GM18873 (cell line): Measurements from ENCODE around the gene CCR2.

Source experiments
- ATAC-seq: cut with Tn5 transposase; IDR thresholded peaks from one replicate; pipeline ENCODE4 v1.9.1; 2021; ENCODE audit warnings: mild to moderate bottlenecking, moderate library complexity, moderate number of reproducible peaks; ENCODE audit not compliant: unreplicated experiment, low FRiP score

Gene CCR2

DNA sequence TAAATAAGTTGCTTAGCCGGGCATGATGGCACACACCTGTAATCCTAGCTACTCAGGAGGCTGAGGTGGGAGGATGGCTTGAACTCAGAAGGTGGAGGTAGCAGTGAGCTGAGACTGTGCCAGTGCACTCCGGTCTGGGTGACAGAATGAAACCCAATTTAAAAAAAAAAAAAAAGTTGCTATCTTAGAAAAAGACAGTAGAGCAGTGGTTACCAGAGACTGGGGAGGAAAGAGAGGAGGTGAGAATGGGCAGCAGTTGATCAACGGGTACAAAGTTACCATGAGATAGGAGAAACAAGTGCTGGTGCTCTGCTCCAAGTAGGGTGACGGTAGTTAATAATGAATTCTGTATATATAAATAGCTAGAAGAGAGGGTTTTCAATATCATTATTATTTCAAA is 821 bp upstream of the CCR2 start:
- no peak for ATAC-seq

DNA sequence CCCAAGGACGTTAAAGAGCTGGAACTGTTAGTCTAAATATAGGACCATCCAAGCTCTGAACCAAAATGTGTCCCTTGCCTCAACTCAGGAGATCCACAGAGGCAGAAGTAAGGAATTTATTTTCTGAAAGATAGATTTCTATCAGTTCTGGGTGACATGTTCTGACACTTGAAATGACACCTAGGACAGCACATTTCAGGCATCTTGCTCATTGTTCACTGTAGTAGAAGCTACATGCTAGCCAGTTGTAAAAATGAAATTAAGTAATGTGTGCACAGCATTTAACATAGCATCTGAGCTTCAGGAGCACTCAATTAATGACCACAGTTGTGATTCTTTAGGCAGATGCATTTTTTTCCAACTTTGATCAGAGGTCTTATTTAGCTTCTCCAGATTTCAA is 567 bp downstream of the CCR2 start:
- no peak for ATAC-seq

GRCh38 chr3:46354984-46355383 is 1.1 kb downstream of the CCR2 start:
- no peak for ATAC-seq

- no peak for ATAC-seq
Measured at GRCh38 chr3:46356276-46356675, 2.4 kb downstream of the CCR2 start.

DNA sequence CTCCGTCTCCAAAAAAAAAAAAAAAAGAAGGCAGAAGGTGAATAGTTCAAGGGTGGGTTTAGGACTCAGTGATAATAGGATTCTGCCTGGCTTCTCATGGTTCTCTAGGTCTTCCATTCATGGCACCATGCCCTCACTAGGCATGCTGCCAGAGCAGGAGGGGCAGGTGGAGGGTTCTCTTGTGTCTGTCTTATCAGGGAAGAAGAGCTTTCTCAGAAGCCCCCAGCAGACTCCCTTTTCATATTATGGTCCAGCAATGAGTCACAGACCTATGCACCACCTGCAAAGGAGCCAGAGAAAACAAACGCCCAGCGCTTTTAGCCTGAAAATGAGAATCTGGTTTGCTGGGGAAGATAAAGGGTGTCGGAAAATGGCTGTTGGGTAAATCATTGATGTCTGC is 3.0 kb downstream of the CCR2 start:
- ATAC-seq: no peak

DNA sequence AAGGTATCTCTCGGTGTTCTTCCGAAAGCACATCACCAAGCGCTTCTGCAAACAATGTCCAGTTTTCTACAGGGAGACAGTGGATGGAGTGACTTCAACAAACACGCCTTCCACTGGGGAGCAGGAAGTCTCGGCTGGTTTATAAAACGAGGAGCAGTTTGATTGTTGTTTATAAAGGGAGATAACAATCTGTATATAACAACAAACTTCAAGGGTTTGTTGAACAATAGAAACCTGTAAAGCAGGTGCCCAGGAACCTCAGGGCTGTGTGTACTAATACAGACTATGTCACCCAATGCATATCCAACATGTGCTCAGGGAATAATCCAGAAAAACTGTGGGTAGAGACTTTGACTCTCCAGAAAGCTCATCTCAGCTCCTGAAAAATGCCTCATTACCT is 4.6 kb downstream of the CCR2 start:
- ATAC-seq: no peak

- ATAC-seq: no peak
Measured at GRCh38 chr3:46359733-46360493, 6.0 kb downstream of the CCR2 start.

DNA sequence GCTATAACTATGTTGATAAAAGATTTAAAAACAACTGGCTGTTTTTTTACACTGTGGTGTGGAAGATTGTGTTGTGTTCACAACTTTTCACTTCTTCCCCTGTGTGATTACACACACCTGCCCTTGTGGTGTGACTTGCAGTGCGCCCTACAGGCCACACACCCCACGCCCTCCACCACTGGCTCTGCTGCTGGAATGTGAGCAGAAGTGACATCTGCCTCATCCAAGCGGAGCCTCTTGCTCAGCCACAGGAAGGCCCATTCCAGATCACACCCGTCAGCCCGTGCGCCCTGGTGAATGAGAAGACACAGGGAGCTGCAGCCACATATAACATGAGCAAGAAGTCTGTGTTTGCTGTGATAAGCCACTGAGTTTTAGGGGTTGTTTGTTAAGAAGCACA is 7.0 kb downstream of the CCR2 start:
- ATAC-seq: no peak

GRCh38 chr3:46361408-46362283 is 7.7 kb downstream of the CCR2 start:
- no peak for ATAC-seq

DNA sequence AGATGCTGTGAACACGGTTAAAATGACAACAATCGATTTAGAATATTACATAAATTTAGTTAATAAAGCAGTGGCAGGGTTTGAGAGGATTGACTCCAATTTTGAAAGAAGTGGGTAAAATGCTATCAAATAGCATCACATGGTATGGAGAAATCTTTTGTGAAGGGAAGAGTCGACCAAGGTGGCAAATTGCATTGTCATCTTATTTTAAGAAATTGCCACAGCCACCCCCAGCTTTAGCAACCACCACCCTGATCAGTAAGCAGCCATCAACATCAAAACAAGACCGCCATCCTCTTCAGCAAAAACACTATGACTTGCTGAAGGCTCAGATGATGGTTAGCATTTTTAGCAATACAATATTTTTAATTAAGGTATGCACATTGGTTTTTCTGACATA is 11.1 kb downstream of the CCR2 start:
- no peak for ATAC-seq

DNA sequence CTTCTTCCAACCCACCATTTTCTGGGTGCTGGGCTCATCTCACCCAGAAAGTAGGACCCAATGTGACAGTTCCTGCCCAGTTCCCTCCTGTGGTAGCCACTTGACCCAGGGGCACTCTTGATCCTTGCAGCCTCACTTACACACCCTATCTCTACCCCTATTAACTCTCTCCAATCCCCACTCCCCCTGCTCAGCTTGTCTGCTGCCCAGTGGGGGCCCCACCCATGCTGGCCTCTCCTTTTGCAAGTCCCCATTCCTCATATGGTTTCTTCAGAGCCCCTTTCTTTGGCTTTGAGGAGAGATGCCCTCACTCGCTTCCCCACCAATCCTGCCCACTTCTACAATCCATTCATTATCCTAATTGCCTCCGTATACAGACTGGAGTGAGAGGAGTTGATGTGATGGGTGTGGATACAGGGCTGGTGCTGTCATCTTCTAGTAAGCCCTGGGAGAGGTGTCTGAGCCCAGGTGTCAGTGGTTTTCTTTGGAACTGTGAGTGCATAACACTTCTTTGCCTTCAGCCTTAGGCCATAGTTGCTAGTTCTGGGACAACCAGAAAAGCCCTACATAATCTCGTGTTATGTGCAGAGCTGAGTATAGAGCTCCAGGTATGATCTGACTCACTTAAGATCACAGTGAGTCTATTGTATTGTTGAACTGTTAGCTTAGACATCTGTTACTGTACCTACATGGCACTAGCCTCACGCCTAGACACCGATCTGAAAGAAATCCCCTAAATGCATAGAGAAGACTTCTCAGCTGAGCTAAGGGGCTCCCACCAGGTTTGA is 12.0 kb downstream of the CCR2 start:
- ATAC-seq: no peak

DNA sequence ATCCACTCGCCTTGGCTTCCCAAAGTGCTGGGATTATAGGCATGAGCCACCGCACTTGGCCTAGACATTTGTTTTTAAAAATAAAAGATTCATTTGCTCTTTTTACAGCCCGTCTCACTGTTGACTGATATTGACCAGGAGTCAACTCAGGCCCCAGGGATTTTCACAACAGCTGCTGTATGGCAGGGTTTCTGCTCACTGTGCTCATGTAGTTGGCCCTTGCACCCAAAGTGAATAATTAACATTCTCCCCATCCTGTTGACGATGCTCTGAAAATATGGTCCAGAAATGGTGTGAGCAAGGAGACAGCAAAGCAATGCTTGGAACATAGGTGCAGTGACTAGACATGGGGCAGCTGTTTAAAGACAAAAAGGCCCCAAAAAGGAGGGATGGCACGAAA is 13.9 kb downstream of the CCR2 start:
- no peak for ATAC-seq

- no peak for ATAC-seq
Measured at GRCh38 chr3:46368569-46368968, 14.7 kb downstream of the CCR2 start.

DNA sequence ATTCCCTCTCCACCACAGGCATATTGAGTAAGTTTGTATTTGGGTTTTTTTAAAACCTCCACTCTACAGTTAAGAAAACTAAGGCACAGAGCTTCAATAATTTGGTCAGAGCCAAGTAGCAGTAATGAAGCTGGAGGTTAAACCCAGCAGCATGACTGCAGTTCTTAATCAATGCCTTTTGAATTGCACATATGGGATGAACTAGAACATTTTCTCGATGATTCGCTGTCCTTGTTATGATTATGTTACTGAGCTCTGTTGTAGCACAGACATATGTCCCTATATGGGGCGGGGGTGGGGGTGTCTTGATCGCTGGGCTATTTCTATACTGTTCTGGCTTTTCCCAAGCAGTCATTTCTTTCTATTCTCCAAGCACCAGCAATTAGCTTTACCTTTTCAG is 15.2 kb downstream of the CCR2 start:
- ATAC-seq: no peak

DNA sequence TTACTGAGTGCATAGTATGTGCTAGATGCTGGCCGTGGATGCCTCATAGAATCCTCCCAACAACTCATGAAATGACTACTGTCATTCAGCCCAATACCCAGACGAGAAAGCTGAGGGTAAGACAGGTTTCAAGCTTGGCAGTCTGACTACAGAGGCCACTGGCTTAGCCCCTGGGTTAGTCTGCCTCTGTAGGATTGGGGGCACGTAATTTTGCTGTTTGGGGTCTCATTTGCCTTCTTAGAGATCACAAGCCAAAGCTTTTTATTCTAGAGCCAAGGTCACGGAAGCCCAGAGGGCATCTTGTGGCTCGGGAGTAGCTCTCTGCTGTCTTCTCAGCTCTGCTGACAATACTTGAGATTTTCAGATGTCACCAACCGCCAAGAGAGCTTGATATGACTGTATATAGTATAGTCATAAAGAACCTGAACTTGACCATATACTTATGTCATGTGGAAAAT is 15.8 kb downstream of the CCR2 start:
- ATAC-seq: no peak

DNA sequence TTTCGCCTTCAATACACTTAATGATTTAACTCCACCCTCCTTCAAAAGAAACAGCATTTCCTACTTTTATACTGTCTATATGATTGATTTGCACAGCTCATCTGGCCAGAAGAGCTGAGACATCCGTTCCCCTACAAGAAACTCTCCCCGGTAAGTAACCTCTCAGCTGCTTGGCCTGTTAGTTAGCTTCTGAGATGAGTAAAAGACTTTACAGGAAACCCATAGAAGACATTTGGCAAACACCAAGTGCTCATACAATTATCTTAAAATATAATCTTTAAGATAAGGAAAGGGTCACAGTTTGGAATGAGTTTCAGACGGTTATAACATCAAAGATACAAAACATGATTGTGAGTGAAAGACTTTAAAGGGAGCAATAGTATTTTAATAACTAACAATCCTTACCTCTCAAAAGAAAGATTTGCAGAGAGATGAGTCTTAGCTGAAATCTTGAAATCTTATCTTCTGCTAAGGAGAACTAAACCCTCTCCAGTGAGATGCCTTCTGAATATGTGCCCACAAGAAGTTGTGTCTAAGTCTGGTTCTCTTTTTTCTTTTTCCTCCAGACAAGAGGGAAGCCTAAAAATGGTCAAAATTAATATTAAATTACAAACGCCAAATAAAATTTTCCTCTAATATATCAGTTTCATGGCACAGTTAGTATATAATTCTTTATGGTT is 17.1 kb downstream of the CCR2 start, which contains the start of gene CCR5:
Gene CCR5 (plus strand): TSS at position 108 of the 680 bp plus-strand sequence. CDS start 1,957 bp downstream, outside the sequence.
- ATAC-seq: no peak

GRCh38 chr3:46371519-46372340 is 17.8 kb downstream of the CCR2 start:
- no peak for ATAC-seq

DNA sequence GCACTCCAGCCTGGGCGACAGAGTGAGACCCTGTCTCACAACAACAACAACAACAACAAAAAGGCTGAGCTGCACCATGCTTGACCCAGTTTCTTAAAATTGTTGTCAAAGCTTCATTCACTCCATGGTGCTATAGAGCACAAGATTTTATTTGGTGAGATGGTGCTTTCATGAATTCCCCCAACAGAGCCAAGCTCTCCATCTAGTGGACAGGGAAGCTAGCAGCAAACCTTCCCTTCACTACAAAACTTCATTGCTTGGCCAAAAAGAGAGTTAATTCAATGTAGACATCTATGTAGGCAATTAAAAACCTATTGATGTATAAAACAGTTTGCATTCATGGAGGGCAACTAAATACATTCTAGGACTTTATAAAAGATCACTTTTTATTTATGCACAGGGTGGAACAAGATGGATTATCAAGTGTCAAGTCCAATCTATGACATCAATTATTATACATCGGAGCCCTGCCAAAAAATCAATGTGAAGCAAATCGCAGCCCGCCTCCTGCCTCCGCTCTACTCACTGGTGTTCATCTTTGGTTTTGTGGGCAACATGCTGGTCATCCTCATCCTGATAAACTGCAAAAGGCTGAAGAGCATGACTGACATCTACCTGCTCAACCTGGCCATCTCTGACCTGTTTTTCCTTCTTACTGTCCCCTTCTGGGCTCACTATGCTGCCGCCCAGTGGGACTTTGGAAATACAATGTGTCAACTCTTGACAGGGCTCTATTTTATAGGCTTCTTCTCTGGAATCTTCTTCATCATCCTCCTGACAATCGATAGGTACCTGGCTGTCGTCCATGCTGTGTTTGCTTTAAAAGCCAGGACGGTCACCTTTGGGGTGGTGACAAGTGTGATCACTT is 18.8 kb downstream of the CCR2 start:
- no peak for ATAC-seq
